ENCODE results near the gene AGAP1.

- no peak for TF ChIP-seq CTCF (IDR thresholded peaks at IDR 0.05)
- no peak for TF ChIP-seq POLR2A (IDR thresholded peaks at IDR 0.05)
Observed at GRCh38 chr2:235694721-235695601, 201.1 kb downstream of the AGAP1 start.
